Measurements from ENCODE around the gene RTEL1. TPM values are rescaled to one million over a fixed set of nuclear protein-coding genes. Genes with fewer than 3 reads are reported as not detected.

RTEL1 gene
- total and polyA plus RNA-seq, 9 of the 15 experiments (the other 6 are each of a cell fraction or from before 2014, with no cell fraction given) = 0.36 to 61.0 (median 17.9) TPM

DNA sequence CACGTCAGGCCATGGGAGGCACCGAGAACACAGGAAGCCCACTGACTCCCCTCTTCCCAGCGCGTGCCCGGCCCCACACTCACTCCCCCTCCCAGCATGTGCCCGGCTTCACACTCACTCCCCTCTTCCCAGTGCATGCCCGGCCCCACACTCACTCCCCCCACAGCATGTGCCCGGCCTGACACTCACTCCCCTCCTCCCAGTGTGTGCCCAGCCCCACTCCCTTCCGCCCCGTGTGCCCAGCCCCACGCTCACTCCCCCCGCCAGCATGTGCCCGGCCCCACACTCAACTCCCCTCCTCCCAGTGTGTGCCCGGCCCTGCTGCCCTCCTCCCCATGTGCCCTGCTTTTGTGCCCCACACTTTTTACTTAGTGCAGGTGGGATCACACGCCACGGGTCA lies 9.7 kb downstream of the RTEL1 start:
- DNase-seq (ENCODE audit: extremely low read depth in 1 of 4, low spot score in 3 of 4) (no peak), FAIRE-seq (no peak), ATAC-seq (no peak)
- ChIA-PET POLR2A (interaction anchor here (1.6 to 2.3 kb wide), 2 partner anchors 10 to 14 kb away, joined by 7 to 11 read pairs; partner anchors contain the start of gene RTEL1), CTCF (ENCODE audit: low intra/inter-chr PET ratio) (no interaction called here)
- WGBS (ENCODE audit: insufficient coverage, low coverage, missing lambda C conversion rate) = 96% methylated on average over 5 of the region's 16 CpGs
- no peaks in the 10 kb centered on the region for H3K9me3 ChIP-seq (replicated peaks; ENCODE audit: control insufficient read depth, insufficient read depth, low read depth, low read length)
- no peak overlapping the region for H2AFZ ChIP-seq (ENCODE audit: low read depth, low read length)
- no peaks in the 10 kb centered on the region; the same call in 2 of the 3 replicates for H3K79me2 ChIP-seq (ENCODE audit: control insufficient read depth, insufficient read depth, low read length)
- BruUV-seq (replicated peaks) = no TSS peak
- H3K9ac ChIP-seq (ENCODE audit: insufficient read depth in 1 of 2, low read depth in 2 of 2, low read length in 2 of 2) = no peak overlapping the region
- H4K20me1 ChIP-seq (replicated peaks; ENCODE audit: control insufficient read depth, insufficient read depth, low read length) = no peaks in the 10 kb centered on the region
- no peaks in the 10 kb centered on the region for H3K27me3 ChIP-seq (ENCODE audit: control insufficient read depth in 2 of 2, insufficient read depth in 2 of 2, low read length in 2 of 2)
- peaks cover 3% of the 10 kb centered on the region for H3K9me1 ChIP-seq (ENCODE audit: control insufficient read depth, insufficient read depth, low read length)
- peaks cover 0 to 19% of the 10 kb centered on the region in 2 experiments; a peak in 1 of 5 replicates for H3K4me1 ChIP-seq (replicated peaks in 1 of 2; ENCODE audit: control insufficient read depth in 2 of 2, insufficient read depth in 2 of 2, low read length in 2 of 2)
- intact Hi-C loops (cut with micrococcal nuclease) (no loop called here), in situ Hi-C loops (cut with MboI) (no loop called here)
- H3K27ac ChIP-seq (ENCODE audit: extremely low read depth, low read depth, low read length) = no peak overlapping the region
- peaks cover 72% of the 10 kb centered on the region; the same call in 2 of the 3 replicates for H3K36me3 ChIP-seq (ENCODE audit: control insufficient read depth, insufficient read depth, low read length)
- no peak for TF ChIP-seq ETS2 (tag; IDR thresholded peaks at IDR 0.05; ENCODE audit: borderline replicate concordance, poor library complexity, severe bottlenecking)
- TF ChIP-seq, protein P1, sequence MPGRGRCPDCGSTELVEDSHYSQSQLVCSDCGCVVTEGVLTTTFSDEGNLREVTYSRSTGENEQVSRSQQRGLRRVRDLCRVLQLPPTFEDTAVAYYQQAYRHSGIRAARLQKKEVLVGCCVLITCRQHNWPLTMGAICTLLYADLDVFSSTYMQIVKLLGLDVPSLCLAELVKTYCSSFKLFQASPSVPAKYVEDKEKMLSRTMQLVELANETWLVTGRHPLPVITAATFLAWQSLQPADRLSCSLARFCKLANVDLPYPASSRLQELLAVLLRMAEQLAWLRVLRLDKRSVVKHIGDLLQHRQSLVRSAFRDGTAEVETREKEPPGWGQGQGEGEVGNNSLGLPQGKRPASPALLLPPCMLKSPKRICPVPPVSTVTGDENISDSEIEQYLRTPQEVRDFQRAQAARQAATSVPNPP (IDR thresholded peaks at IDR 0.05; ENCODE audit: borderline replicate concordance, insufficient read depth, insufficient read length) = no peak
- no peak for TF ChIP-seq GATAD2A (IDR thresholded peaks at IDR 0.05)
- TF ChIP-seq POLR2G (IDR thresholded peaks at IDR 0.05; ENCODE audit: low read depth, low read length) = peak; percentile 39
- TF ChIP-seq ZNF146 (CRISPR knock-in tag; IDR thresholded peaks at IDR 0.05; ENCODE audit: unreplicated experiment) = no peak
- no peak overlapping the region for H3K4me3 ChIP-seq
- H3K4me2 ChIP-seq (ENCODE audit: insufficient read depth, low read length) = no peak overlapping the region
